GM12873 (cell line): ENCODE measurements around the gene ST8SIA5.

ENCODE experiments used
- TF ChIP-seq, protein P1 (sequence below): IDR thresholded peaks from 2 replicates; pipeline ENCODE4 v1.5.1; 2012; ENCODE audit warnings: low read depth, mild to moderate bottlenecking, moderate library complexity, low read length, control low read depth; ENCODE audit not compliant: insufficient read depth; ENCODE audit errors: missing control alignments

ST8SIA5 gene

DNA sequence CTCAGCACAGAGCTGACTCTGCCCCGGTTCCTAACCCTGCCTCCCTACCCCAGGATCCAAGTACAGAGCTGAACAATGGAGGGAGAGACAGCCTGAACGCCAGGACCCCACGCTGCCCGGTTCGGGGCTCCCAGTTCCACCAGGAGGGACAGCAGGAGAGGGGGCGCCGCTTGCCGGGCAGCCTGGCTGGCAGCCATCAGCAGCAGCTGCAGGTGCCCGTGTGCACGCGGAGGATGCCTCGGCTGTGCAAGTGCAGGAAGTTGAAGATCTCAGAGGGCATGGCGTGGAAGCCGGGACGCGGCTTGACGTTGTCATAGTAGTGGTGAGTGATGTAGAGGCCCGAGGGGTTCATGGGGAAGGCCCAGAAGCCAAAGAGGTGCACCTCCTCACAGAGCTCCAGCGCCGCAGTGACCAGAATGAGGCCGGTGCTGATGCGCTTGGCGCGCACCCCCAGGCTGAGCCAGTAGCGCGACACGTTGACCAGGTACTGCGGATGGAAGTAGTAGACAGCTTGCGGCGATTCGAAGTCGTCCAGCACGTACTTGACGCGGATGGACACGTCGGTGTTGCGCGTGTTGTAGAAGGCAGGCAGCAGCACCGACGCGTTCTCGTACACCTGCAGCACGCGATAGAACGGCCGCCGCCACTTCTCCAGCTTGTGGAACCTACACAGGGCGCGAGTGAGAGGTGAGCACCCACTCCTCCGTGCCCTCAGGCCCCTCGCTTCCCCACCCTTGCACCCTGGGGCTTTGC is 76.8 kb downstream of the ST8SIA5 start:
- TF ChIP-seq, protein P1, sequence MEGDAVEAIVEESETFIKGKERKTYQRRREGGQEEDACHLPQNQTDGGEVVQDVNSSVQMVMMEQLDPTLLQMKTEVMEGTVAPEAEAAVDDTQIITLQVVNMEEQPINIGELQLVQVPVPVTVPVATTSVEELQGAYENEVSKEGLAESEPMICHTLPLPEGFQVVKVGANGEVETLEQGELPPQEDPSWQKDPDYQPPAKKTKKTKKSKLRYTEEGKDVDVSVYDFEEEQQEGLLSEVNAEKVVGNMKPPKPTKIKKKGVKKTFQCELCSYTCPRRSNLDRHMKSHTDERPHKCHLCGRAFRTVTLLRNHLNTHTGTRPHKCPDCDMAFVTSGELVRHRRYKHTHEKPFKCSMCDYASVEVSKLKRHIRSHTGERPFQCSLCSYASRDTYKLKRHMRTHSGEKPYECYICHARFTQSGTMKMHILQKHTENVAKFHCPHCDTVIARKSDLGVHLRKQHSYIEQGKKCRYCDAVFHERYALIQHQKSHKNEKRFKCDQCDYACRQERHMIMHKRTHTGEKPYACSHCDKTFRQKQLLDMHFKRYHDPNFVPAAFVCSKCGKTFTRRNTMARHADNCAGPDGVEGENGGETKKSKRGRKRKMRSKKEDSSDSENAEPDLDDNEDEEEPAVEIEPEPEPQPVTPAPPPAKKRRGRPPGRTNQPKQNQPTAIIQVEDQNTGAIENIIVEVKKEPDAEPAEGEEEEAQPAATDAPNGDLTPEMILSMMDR, result no peak

DNA sequence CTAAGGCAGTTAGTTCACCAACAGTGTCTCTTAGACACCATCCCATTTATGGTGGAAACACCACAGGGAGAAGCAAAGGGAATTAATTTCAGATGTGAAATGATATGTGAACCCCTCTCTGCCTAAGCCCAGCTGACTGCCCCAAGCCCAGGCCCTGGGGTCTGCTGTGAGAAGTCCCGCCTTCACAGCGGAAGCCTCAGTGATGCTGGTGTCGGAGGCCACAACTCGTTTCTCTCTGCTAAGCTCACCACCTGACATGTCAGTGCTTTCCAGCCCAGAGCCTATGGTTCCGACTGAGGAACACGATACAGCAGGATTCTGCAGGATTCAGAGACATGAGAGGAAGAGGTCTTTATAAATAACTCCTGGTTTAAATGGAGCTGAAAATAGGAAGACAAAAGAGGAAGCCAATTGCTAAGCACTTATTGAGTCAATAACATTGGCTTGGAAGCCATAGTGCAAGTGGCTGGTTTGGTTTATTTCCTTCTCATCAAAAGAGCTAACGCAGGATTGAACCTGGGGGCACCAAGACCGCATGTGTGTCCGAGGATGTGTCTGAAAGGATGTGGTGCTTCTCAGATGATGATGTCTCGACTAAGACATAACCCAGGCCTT is 78.0 kb downstream of the ST8SIA5 start:
- TF ChIP-seq, protein P1, result no peak

DNA sequence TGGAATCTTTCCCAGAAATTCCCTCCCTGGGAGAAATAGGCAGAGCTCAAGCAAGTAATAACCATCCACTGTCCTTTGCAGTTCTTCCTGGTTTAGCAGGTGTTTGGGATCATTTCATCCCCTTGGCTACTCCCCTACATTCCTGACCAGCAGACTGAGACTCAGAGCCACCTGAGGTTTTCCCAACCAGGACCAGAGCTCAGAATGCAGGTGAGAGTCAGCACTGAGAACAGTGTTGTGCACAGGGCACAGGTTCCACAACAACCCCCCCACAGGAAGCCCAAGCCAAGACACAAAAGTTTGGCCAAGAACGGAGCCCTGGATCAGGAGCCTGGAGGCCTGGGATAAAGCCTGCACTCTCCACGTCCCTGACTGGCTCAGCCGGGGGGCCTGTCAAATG is 78.8 kb downstream of the ST8SIA5 start:
- TF ChIP-seq, protein P1, result no peak

DNA sequence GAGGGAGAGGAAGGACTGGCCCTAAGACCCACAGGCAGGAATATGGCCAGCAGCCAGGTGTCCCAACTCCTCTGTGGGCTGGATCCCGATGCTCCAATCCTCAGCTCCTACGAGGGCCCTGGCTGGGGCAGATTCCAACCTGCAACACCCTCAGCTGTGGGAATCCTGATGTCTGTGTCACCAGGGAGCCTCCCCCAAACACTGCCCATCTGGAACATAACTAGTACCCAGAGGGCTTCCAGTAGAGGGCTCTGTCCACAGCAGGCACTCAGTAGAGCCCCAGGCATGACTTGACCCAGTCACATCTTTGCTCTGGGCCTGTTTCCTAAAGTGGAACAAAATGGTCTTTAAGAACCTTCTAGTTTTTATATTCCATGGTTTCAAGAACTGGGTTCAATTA is 79.2 kb downstream of the ST8SIA5 start:
- TF ChIP-seq, protein P1, result peak; percentile 3

DNA sequence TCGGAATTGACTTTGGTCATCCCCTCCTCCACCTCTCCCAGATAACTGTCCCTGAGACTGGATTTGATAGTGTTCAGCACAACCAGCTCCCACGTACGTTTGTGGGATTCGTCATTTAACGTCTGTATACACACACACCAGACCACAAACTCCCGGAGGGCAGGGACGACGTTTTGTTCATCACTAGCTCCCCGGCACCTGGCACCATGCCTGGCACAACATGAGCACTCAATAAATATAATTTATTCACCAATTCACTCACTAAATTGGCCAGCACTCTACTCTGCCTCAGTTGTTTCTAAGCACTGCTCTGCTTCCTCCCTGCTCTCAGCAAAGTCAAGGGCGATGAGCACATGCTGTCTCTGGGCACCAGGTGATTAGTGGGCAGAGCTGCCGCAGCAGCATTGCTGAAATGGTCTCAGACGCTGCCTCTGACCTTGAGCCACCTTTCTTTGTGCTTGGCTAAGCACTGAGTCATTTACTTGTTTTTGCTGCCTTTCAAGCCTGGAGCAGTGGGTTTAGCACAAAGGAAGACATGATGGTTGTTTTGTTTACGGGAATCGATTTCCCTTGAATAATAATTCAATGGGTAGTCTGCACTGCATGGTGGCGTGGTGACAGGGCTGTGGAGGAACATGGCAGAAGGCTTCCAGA is 80.5 kb downstream of the ST8SIA5 start:
- TF ChIP-seq, protein P1, result no peak

DNA sequence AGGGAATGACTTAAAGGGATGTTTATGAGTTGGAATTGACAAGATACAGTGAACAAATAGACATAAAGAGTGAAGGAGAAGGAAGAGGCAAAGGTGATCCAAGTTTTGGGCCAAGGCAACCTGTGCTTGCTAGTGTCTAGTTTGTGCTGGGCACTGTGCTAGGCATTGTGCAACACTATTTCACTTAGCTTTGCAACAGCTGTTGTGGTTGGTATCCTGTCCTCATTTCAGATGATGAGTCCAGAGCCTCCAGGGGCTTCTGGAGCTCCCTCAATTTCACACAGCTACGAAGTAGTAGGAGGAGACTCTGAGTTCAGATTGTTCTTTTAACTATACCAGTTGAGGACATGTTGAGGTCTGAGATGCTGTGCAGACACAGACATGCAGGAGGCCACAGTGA is 81.7 kb downstream of the ST8SIA5 start:
- TF ChIP-seq, protein P1, result no peak
